Measurements from ENCODE around the gene CDK5R1. TPM values are rescaled to one million over a fixed set of nuclear protein-coding genes. Genes with fewer than 3 reads are reported as not detected.

CDK5R1 gene
- total and polyA plus RNA-seq, 5 experiments from 2014 or later = 5.9 to 17.8 (median 12.0) TPM

DNA sequence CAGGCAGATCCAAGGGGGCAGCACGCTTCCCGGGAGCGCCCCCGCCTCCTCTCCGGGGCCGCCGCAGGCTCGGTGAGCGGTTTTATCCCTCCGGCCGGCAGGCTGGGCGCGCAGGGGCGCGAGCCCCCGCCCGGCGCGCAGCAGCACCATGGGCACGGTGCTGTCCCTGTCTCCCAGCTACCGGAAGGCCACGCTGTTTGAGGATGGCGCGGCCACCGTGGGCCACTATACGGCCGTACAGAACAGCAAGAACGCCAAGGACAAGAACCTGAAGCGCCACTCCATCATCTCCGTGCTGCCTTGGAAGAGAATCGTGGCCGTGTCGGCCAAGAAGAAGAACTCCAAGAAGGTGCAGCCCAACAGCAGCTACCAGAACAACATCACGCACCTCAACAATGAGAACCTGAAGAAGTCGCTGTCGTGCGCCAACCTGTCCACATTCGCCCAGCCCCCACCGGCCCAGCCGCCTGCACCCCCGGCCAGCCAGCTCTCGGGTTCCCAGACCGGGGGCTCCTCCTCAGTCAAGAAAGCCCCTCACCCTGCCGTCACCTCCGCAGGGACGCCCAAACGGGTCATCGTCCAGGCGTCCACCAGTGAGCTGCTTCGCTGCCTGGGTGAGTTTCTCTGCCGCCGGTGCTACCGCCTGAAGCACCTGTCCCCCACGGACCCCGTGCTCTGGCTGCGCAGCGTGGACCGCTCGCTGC is 832 bp downstream of the CDK5R1 start:
- peak overlapping the region in 9 of 10 donors; percentile 77 to 96 (median 90) for H3K27ac Mint-ChIP-seq
- no peaks in the 10 kb centered on the region for H3K9me3 Mint-ChIP-seq
- ATAC-seq = peak in 1 of 2 donors; percentile 15
- peak in 3 of 10 donors; percentile 30 to 54 (median 30) for DNase-seq
- H3K27me3 Mint-ChIP-seq = no peaks in the 10 kb centered on the region
- peaks cover 27 to 67% (median 62%) of the 10 kb centered on the region in 4 donors for H3K4me1 Mint-ChIP-seq
- POLR2A ChIA-PET = interaction anchor here (0.6 to 22.8 kb wide), 13 partner anchors 8 to 389 kb away, joined by 3 to 889 read pairs (median 4); partner anchors contain the start of genes MYO1D and PSMD11
- peak overlapping the region; percentile 84 to 95 (median 91) for H3K4me3 Mint-ChIP-seq
- peaks cover 9 to 26% (median 18%) of the 10 kb centered on the region in 3 donors for H3K36me3 Mint-ChIP-seq

DNA sequence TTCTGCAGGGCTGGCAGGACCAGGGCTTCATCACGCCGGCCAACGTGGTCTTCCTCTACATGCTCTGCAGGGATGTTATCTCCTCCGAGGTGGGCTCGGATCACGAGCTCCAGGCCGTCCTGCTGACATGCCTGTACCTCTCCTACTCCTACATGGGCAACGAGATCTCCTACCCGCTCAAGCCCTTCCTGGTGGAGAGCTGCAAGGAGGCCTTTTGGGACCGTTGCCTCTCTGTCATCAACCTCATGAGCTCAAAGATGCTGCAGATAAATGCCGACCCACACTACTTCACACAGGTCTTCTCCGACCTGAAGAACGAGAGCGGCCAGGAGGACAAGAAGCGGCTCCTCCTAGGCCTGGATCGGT is 1.4 kb downstream of the CDK5R1 start:
- peak overlapping the region in 9 of 10 donors; percentile 77 to 96 (median 89) for H3K27ac Mint-ChIP-seq

DNA sequence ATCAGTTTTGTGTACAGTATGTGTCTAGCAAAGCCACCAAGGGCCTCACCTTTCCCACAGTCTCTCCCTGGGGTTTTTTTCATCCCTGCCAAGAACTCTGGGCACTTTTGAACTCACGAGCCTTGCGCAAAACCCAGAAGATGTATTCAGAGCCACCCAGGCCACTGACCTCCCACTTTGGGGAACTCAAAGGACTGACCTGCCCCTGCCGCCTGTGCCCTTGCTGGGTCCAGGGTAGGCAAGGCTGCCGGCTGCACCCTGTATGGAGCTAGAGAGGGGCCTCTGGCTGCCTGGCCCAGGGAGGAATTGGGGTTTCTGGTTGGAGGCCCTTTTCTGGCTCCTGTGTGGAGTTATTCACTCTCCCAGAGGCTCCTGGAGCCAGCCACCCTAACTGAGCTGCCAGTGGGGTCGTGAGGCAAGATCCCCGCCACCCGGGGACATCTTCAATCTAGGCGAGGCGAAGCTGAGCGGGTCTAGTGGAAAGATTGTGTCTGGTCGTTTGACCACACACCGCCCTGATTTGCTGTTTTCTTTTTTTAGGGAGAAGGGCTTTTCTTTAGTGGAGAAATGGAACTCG is 1.9 kb downstream of the CDK5R1 start:
- POLR2A ChIA-PET = interaction anchor here (0.5 to 22.8 kb wide), 4 partner anchors 7 to 1167 kb away, joined by 4 to 889 read pairs (median 14); no protein-coding TSS in a partner anchor
- H3K27me3 Mint-ChIP-seq = no peaks in the 10 kb centered on the region
- H3K9me3 Mint-ChIP-seq = no peaks in the 10 kb centered on the region
- H3K4me3 Mint-ChIP-seq = peak overlapping the region; percentile 84 to 95 (median 91)
- peak overlapping the region; percentile 27 to 96 (median 86) for H3K27ac Mint-ChIP-seq
- DNase-seq (no peak), ATAC-seq (no peak)
- peaks cover 9 to 22% (median 18%) of the 10 kb centered on the region in 3 donors for H3K36me3 Mint-ChIP-seq
- H3K4me1 Mint-ChIP-seq = peaks cover 30 to 73% (median 71%) of the 10 kb centered on the region in 4 donors

More for the DNA sequence above, 1.4 kb downstream of the CDK5R1 start:
- no peaks in the 10 kb centered on the region for H3K27me3 Mint-ChIP-seq
- peaks cover 9 to 24% (median 18%) of the 10 kb centered on the region in 3 donors for H3K36me3 Mint-ChIP-seq
- H3K4me3 Mint-ChIP-seq = peak overlapping the region; percentile 84 to 95 (median 91)
- POLR2A ChIA-PET = interaction anchor here (0.5 to 22.8 kb wide), 8 partner anchors 7 to 1166 kb away, joined by 3 to 889 read pairs (median 7); partner anchors contain the start of gene PSMD11
- H3K4me1 Mint-ChIP-seq = peaks cover 32 to 73% (median 67%) of the 10 kb centered on the region in 4 donors
- no peaks in the 10 kb centered on the region for H3K9me3 Mint-ChIP-seq
- no peak for DNase-seq
- no peak for ATAC-seq

DNA sequence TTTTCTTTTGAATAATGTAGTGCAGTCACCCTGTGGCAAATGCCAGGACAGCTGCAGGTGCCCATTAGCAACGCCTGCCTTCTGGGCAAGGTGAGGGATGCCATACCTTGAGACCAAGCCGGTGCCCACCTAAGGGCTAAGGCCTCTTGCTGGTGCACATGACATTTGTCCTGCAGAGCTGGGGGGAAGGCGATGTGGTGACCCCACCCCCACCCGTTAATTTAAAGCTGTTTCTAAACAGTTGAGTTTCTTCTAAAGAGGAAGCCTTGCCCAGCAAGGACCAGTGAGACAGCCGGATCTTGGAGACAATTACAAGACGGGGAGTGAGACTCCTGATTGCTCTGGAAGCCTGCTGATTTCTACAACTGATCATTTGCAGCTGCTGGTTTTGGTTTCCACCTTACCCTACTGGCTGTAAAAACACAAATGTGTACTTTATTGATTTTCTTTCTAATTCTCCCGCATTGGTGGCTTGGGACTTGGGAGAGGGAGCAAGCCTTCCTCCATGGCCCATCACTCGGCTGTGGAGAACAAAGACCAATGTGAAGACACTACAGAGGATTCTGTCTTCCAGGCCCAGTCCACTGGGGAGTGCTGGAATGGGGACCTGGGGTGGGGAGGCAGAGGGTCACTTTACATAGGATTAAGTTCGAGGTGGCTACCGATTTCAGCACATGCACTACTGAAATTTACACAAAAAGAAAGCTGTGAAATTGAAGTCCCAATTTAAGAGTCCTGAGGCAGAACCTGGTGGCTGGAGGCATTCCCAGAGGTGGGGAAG is 2.7 kb downstream of the CDK5R1 start:
- no peak for DNase-seq
- H3K27me3 Mint-ChIP-seq = no peaks in the 10 kb centered on the region

DNA sequence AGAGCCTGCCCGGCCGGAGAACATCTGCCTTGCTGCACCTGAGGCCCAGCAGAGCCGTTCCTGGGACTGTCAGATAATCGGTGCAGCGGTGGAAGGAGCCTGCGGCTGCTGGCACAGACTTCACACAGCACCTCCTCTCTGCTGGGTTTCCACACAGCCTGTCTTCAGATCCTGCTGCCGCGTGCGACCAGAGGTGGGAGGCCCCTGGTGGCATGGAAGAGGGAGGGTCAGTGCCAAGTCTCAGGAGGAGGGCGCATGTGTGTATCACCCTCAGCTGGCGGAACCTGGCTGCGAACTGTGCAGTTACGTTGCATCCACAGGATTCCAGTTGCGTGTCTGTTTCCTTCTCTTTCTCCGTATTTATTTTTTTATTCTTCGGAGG is 3.3 kb downstream of the CDK5R1 start:
- POLR2A ChIA-PET = interaction anchor here (0.7 to 22.8 kb wide), 2 partner anchors 25 to 56 kb away, joined by 3 to 889 read pairs; no protein-coding TSS in a partner anchor
- peaks cover 9 to 22% (median 18%) of the 10 kb centered on the region in 3 donors for H3K36me3 Mint-ChIP-seq
- no peaks in the 10 kb centered on the region for H3K27me3 Mint-ChIP-seq
- peaks cover 30 to 80% (median 76%) of the 10 kb centered on the region in 4 donors for H3K4me1 Mint-ChIP-seq
- H3K27ac Mint-ChIP-seq = peak overlapping the region in 8 of 10 donors; percentile 57 to 96 (median 82)
- H3K9me3 Mint-ChIP-seq = no peaks in the 10 kb centered on the region
- ATAC-seq = no peak
- H3K4me3 Mint-ChIP-seq = peak overlapping the region; percentile 84 to 95 (median 91)
- peak in 1 of 10 donors; percentile 36 for DNase-seq

More for the DNA sequence above, 2.7 kb downstream of the CDK5R1 start:
- Mint-ChIP-seq H3K36me3 (peaks cover 9 to 22% (median 18%) of the 10 kb centered on the region in 3 donors), H3K9me3 (no peaks in the 10 kb centered on the region), H3K4me1 (peaks cover 30 to 75% (median 74%) of the 10 kb centered on the region in 4 donors), H3K4me3 (peak overlapping the region; percentile 84 to 95 (median 91)), H3K27ac (peak overlapping the region; percentile 16 to 96 (median 86))
- POLR2A ChIA-PET = interaction anchor here (0.7 to 22.8 kb wide), 2 partner anchors 26 to 57 kb away, joined by 3 to 889 read pairs; no protein-coding TSS in a partner anchor
- no peak for ATAC-seq

DNA sequence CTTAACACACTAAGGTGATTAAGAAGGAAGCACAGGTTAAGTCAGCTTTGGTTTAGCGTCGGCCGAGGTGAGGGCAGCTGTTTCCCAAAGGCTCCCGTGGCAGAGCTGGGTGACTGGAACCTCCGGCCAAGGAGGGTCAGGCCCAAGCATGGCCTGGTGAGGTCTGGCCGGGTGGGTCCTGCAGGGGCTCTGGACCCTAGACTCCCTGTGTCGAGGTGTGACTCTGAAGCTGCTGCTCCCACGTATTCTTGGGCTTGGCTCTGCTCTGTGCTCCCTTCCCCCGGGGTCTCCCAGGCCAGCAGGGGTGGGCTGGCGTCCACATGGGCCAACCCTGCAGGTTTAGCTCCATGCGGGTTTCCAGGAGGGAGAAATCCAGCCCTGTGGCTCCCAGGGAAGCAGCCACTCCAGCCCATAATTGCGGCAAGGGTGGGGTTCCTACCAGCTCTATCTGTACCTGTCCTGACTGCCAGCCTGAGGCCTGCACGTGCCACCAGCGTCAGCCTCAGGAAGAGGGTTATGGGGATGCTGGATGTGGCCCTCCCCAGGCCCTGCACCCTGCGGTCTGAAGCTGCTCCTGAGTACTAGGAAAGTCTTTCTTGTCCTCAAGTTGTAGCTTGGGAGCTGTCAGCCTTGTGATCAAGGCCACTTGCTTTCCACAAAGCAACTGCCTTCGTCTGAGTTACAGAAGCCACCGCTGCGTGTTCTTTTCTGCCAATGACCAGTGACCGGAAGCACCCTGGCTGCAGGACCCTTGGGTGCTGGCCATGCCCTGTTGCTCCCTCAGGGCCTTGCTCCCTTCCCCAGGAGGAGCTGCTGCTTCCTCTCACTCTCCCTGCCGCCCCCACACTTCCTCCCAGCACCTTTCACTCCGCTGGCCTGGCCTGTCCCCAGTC is 4.8 kb downstream of the CDK5R1 start:
- H3K4me1 Mint-ChIP-seq = peaks cover 30 to 84% (median 71%) of the 10 kb centered on the region in 4 donors
- peak in 1 of 2 donors; percentile 29 for ATAC-seq
- peak in 2 of 10 donors; percentile 35 to 54 for DNase-seq
- POLR2A ChIA-PET = interaction anchor here (1.4 to 22.8 kb wide), 2 partner anchors 24 to 141 kb away, joined by 5 to 889 read pairs; partner anchors contain the start of gene ZNF207
- H3K36me3 Mint-ChIP-seq = peaks cover 9 to 22% (median 18%) of the 10 kb centered on the region in 3 donors
- peak overlapping the region; percentile 89 to 96 (median 94) for H3K27ac Mint-ChIP-seq
- no peaks in the 10 kb centered on the region for H3K9me3 Mint-ChIP-seq
- H3K27me3 Mint-ChIP-seq = no peaks in the 10 kb centered on the region
- peak overlapping the region; percentile 77 to 95 (median 90) for H3K4me3 Mint-ChIP-seq

DNA sequence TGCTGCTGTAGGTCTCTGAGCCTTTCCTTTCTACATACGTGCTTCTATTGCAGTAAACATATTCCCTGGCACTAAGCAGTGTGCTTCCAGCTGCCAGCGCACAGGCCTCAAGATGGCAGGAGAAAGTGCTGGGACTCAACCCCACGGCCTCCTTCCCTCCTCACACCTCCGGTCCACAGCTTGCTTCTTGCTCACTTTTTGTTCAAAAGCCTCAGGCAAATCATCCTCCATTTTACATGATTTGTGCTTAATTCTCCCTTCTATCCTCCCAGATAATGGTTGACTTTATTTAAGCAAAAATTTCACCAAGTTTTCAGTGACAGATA is 5.4 kb downstream of the CDK5R1 start:
- peaks cover 9 to 22% (median 18%) of the 10 kb centered on the region in 3 donors for H3K36me3 Mint-ChIP-seq
- H3K4me3 Mint-ChIP-seq = peak overlapping the region; percentile 71 to 94 (median 89)
- H3K27ac Mint-ChIP-seq = peak overlapping the region; percentile 89 to 96 (median 94)
- peaks cover 30 to 88% (median 71%) of the 10 kb centered on the region in 4 donors for H3K4me1 Mint-ChIP-seq
- no peaks in the 10 kb centered on the region for H3K27me3 Mint-ChIP-seq
- POLR2A ChIA-PET = interaction anchor here (22.8 kb wide), 1 partner anchor 23 kb away, joined by 889 read pairs; no protein-coding TSS in a partner anchor
- no peak for ATAC-seq
- DNase-seq = no peak
- H3K9me3 Mint-ChIP-seq = no peaks in the 10 kb centered on the region

DNA sequence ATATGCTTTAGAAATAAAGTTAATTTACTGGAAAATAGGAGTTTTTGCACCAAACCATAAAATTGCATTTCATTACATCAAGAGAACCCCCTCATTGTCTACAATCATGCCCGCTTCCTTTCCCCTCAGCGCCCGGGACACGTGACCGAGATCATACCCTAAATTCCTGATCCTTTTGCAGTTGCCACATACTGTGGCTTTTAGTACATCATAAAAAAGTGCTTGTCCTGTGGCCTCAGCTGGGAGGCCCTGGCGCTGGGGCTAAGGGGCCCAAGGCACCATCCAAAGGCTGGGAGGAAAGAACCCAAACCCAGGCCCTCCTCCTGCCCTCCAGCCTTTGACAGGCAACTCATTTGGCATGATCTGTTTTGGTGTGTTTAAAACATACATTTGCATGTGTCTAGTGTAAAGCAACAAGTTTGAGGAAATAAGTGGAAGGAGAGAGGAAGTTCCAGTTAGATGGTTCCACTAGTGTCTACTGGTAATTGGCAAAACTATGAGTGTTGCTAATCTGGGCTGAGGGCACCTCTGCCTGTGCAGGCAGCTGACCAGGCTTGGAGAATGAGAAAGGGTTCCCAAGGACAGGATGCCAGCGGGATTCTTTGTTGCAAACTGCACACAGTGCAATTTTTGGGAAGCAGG is 6.0 kb downstream of the CDK5R1 start:
- Mint-ChIP-seq H3K4me1 (peaks cover 28 to 87% (median 70%) of the 10 kb centered on the region in 4 donors), H3K27me3 (no peaks in the 10 kb centered on the region), H3K4me3 (peak overlapping the region in 9 of 10 donors; percentile 56 to 94 (median 84)), H3K27ac (peak overlapping the region; percentile 89 to 96 (median 94)), H3K36me3 (peaks cover 6 to 19% (median 15%) of the 10 kb centered on the region in 3 donors), H3K9me3 (no peaks in the 10 kb centered on the region)
- DNase-seq (peak in 1 of 10 donors; percentile 50), ATAC-seq (no peak)
- POLR2A ChIA-PET = interaction anchor here (22.8 kb wide), 1 partner anchor 23 kb away, joined by 889 read pairs; no protein-coding TSS in a partner anchor

DNA sequence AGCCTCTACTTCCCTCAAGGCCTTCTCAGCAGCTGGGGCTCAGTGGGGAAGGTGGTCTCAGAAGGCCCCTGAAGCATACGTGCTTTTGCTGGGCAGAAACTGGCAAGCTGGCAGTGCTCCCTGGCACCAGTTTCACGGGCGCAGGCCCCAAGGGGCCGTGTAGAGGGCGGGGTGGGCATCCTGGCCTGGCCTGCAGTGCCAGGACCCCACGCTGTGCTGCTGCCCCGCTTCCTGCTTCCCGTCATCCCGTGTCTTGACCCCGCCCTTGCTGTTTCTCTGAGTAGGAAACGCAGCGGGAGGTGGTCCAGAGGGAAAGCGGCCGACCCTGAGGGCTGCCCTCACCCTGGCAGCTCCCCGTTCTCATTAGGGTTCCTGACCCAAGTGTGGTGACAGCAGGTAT is 6.8 kb downstream of the CDK5R1 start:
- H3K4me1 Mint-ChIP-seq = peaks cover 27 to 86% (median 67%) of the 10 kb centered on the region in 4 donors
- peak overlapping the region in 9 of 10 donors; percentile 52 to 96 (median 89) for H3K27ac Mint-ChIP-seq
- H3K36me3 Mint-ChIP-seq = peaks cover 0 to 15% (median 8%) of the 10 kb centered on the region in 3 donors
- peak in 1 of 10 donors; percentile 53 for DNase-seq
- H3K4me3 Mint-ChIP-seq = peak overlapping the region in 7 of 10 donors; percentile 18 to 91 (median 59)
- POLR2A ChIA-PET = interaction anchor here (0.6 to 22.8 kb wide), 2 partner anchors 22 to 87 kb away, joined by 5 to 889 read pairs; no protein-coding TSS in a partner anchor
- no peak for ATAC-seq
- no peaks in the 10 kb centered on the region for H3K9me3 Mint-ChIP-seq
- H3K27me3 Mint-ChIP-seq = no peaks in the 10 kb centered on the region

DNA sequence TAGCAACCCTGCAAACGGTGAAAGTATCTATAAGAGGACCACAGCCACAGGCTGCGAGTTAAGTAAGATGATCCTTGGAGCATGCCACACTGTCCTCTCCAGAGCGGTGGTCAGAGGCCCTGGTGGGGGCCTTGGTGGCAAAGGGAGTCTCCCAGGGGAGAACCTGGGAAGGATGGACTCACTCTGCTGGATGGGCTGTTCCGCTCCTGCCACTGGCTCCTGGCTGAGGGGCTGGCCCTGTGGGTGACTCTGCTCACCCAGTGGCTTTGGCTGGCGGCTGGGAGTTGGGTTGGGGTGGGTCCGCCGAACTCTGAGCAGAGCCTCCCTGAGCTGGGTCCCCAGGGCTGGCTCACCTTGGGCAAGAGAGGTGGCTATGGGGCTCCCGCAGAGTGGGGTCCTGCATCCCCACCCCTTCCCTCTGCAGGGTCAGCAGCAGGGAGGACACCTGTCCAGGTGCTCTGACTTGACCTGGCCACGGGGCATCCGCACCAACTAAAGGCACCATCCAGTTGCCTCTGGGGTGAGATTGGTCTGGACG is 7.3 kb downstream of the CDK5R1 start:
- POLR2A ChIA-PET = interaction anchor here (0.6 to 22.8 kb wide), 2 partner anchors 21 to 86 kb away, joined by 5 to 889 read pairs; no protein-coding TSS in a partner anchor
- peaks cover 26 to 85% (median 64%) of the 10 kb centered on the region in 4 donors for H3K4me1 Mint-ChIP-seq
- no peaks in the 10 kb centered on the region for H3K9me3 Mint-ChIP-seq
- ATAC-seq (no peak), DNase-seq (peak in 1 of 10 donors; percentile 63)
- H3K36me3 Mint-ChIP-seq = peaks cover 0 to 12% (median 4%) of the 10 kb centered on the region in 3 donors
- no peaks in the 10 kb centered on the region for H3K27me3 Mint-ChIP-seq
- H3K4me3 Mint-ChIP-seq = peak overlapping the region in 6 of 10 donors; percentile 18 to 84 (median 53)
- peak overlapping the region in 8 of 10 donors; percentile 37 to 96 (median 66) for H3K27ac Mint-ChIP-seq
